Liver (tissue), 9 donors: ENCODE results near the gene CREBZF. TPM values are rescaled to one million over a fixed set of nuclear protein-coding genes. Genes with fewer than 3 reads are reported as not detected.

Experiments
- DNase-seq: peaks from one replicate; pipeline ENCODE4 v3.0.0-alpha.2; 2017; ENCODE audit warnings: low spot score
- H3K27ac ChIP-seq, 2 donors: one replicate each; pipeline ENCODE4 v1.7.0; 2013; ENCODE audit warnings: inconsistent platforms in 2 of 2, low read length in 2 of 2, control low read depth in 1 of 2, low read depth in 1 of 2, mild to moderate bottlenecking in 1 of 2
- H3K27me3 ChIP-seq, 4 donors: one replicate each; pipeline versions ENCODE4 v1.6.1 to v1.7.0; 2013; ENCODE audit warnings: low read length in 3 of 4, inconsistent platforms in 1 of 4, mild to moderate bottlenecking in 1 of 4, moderate library complexity in 1 of 4; ENCODE audit not compliant: control insufficient read depth in 4 of 4, insufficient read depth in 4 of 4
- H3K36me3 ChIP-seq, 4 donors: one replicate each; pipeline versions ENCODE4 v1.6.1 to v1.7.0; 2013; ENCODE audit warnings: low read length in 3 of 4, mild to moderate bottlenecking in 3 of 4, low read depth in 1 of 4, moderate library complexity in 1 of 4; ENCODE audit not compliant: control insufficient read depth in 4 of 4, insufficient read depth in 3 of 4
- H3K4me1 ChIP-seq, 4 donors: one replicate each; pipeline versions ENCODE4 v1.6.1 to v1.7.0; 2013; ENCODE audit warnings: low read length in 3 of 4, mild to moderate bottlenecking in 3 of 4, moderate library complexity in 1 of 4; ENCODE audit not compliant: control insufficient read depth in 4 of 4, insufficient read depth in 4 of 4
- H3K4me3 ChIP-seq, 3 donors: one replicate each; pipeline versions ENCODE4 v1.6.1 to v1.7.0; 2013; ENCODE audit warnings: low read length in 3 of 3, control low read depth in 1 of 3, low read depth in 1 of 3, mild to moderate bottlenecking in 1 of 3
- H3K9ac ChIP-seq, 2 donors: one replicate each; pipeline ENCODE4 v1.7.0; 2013; ENCODE audit warnings: low read length in 2 of 2, mild to moderate bottlenecking in 2 of 2, moderate library complexity in 2 of 2, control low read depth in 1 of 2, low read depth in 1 of 2
- H3K9me3 ChIP-seq, 4 donors: one replicate each; pipeline versions ENCODE4 v1.6.1 to v1.7.0; 2013; ENCODE audit warnings: low read length in 3 of 4; ENCODE audit not compliant: control insufficient read depth in 4 of 4
- EGR1 ChIP-seq, 2 donors: IDR thresholded peaks; 2 replicates each; pipeline ENCODE4 v1.6.1; 2016 to 2018; ENCODE audit warnings: antibody characterized with exemption in 2 of 2, low read depth in 2 of 2
- FOXA1 ChIP-seq: IDR thresholded peaks from 2 replicates; pipeline ENCODE4 v1.6.1; 2016; ENCODE audit warnings: antibody characterized with exemption
- FOXA2 ChIP-seq: IDR thresholded peaks from 2 replicates; pipeline ENCODE4 v1.6.1; 2016; ENCODE audit warnings: antibody characterized with exemption
- HNF4A ChIP-seq, 2 donors: conservative IDR thresholded peaks; 2 replicates each; pipeline ENCODE4 v1.6.1; 2016; ENCODE audit warnings: antibody characterized with exemption in 2 of 2, mild to moderate bottlenecking in 2 of 2
- HNF4G ChIP-seq: IDR thresholded peaks from 2 replicates; pipeline ENCODE4 v1.6.1; 2016; ENCODE audit warnings: antibody characterized with exemption
- JUND ChIP-seq, 2 donors: IDR thresholded peaks; 2 replicates each; pipeline ENCODE4 v1.6.1; 2016; ENCODE audit warnings: antibody characterized with exemption in 2 of 2
- NR2F2 ChIP-seq: IDR thresholded peaks from 2 replicates; pipeline ENCODE4 v1.6.1; 2016; ENCODE audit warnings: antibody characterized with exemption
- RAD21 ChIP-seq, 2 donors: IDR thresholded peaks; 2 replicates each; pipeline ENCODE4 v1.6.1; 2016; ENCODE audit warnings: antibody characterized with exemption in 2 of 2, mild to moderate bottlenecking in 2 of 2
- RXRA ChIP-seq, 2 donors: IDR thresholded peaks; 2 replicates each; pipeline ENCODE4 v1.6.1; 2017 to 2018; ENCODE audit warnings: antibody characterized with exemption in 2 of 2, mild to moderate bottlenecking in 1 of 2
- TAF1 ChIP-seq: conservative IDR thresholded peaks from 2 replicates; pipeline ENCODE4 v1.6.1; 2016; ENCODE audit warnings: antibody characterized with exemption, mild to moderate bottlenecking
- YY1 ChIP-seq: IDR thresholded peaks from 2 replicates; pipeline ENCODE4 v1.6.1; 2016; ENCODE audit warnings: antibody characterized with exemption, mild to moderate bottlenecking
- WGBS: extraction: QIAGEN DNeasy Blood & Tissue Kit; methylation state at CpG from one replicate; pipeline ENCODE4 v1.1.7; 2013; 5-methylcytosine and 5-hydroxymethylcytosine counted together
- polyA plus RNA-seq, 2 donors: library from polyadenylated mRNA; stranded (reverse) in 1 of 2; unstranded in 1 of 2; fragments of 200-250 nt in 1 of 2; fragments of >200 nt in 1 of 2; fragmentation: Nextera tagmentation in 1 of 2; extraction: Ambion mirVana in 1 of 2; gene quantifications; one replicate each; pipeline versions ENCODE4 v1.2.1 to v1.2.3, GENCODE V29; 2013 to 2015
- total RNA-seq, 2 donors: library from RNA; depleted of rRNA; stranded (reverse); fragments of >200 nt; gene quantifications; one replicate each; pipeline ENCODE4 v1.2.3, GENCODE V29; 2014
- TF ChIP-seq, protein P1 (sequence below): IDR thresholded peaks from 2 replicates; pipeline ENCODE4 v1.6.1; 2016; ENCODE audit warnings: antibody characterized with exemption, mild to moderate bottlenecking
- TF ChIP-seq, protein P2 (sequence below): IDR thresholded peaks from 2 replicates; pipeline ENCODE4 v1.6.1; 2016; ENCODE audit warnings: antibody characterized with exemption
- TF ChIP-seq, protein P3 (sequence below): IDR thresholded peaks from 2 replicates; pipeline ENCODE4 v1.6.1; 2016; ENCODE audit warnings: antibody characterized with exemption
- TF ChIP-seq, protein P4 (sequence below): fragments of 150-350 bp; IDR thresholded peaks from 2 replicates; pipeline ENCODE4 v1.5.1; 2017; ENCODE audit warnings: improper control_type of control experiment, low read depth, low read length; ENCODE audit not compliant: missing input control
- TF ChIP-seq, protein P5 (sequence below): IDR thresholded peaks from 2 replicates; pipeline ENCODE4 v1.6.1; 2016; ENCODE audit warnings: antibody characterized with exemption
- donor health status: healthy.
- donor health status: healthy.
- donor health status: healthy.
- donor health status: healthy.
- donor health status: healthy.

Gene CREBZF
- total and polyA plus RNA-seq, 4 donors = 12.1 to 50.0 (median 20.2) TPM

DNA sequence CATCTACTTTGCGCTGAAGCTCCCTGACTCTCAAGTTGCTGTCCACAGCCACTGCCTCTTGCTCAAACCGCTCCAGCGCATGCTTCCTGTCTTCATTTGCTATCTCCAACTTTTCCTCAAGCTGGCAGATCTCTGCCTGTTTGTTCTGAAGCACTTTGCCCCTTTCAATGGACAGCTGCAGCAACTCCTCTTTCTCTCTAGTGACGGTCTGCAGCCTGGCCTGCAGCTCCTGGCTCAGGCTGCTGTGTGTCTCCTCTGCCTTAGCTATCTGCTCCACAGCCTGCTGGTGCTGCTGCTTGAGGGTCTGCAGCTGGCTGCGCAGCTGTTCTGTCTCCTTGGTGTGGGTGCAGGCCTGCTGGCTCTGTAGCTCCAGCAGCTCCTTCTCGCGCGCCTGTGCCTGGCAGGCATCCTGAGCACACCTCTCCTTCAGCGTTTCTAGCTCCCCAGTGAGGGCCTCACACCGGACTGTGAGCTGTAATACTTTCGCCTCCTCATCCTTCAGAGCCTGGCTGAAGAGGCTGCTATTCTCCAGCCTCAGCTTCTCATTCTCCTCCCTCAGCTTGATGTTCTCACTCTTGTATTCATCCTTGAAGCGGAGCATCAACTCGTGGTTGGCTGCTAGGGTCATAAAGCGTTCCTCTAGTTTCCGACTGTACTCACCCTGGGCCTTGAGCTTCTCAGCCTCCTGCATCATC, 20.3 kb upstream of the CREBZF start (continued):
- TF ChIP-seq, protein P1, sequence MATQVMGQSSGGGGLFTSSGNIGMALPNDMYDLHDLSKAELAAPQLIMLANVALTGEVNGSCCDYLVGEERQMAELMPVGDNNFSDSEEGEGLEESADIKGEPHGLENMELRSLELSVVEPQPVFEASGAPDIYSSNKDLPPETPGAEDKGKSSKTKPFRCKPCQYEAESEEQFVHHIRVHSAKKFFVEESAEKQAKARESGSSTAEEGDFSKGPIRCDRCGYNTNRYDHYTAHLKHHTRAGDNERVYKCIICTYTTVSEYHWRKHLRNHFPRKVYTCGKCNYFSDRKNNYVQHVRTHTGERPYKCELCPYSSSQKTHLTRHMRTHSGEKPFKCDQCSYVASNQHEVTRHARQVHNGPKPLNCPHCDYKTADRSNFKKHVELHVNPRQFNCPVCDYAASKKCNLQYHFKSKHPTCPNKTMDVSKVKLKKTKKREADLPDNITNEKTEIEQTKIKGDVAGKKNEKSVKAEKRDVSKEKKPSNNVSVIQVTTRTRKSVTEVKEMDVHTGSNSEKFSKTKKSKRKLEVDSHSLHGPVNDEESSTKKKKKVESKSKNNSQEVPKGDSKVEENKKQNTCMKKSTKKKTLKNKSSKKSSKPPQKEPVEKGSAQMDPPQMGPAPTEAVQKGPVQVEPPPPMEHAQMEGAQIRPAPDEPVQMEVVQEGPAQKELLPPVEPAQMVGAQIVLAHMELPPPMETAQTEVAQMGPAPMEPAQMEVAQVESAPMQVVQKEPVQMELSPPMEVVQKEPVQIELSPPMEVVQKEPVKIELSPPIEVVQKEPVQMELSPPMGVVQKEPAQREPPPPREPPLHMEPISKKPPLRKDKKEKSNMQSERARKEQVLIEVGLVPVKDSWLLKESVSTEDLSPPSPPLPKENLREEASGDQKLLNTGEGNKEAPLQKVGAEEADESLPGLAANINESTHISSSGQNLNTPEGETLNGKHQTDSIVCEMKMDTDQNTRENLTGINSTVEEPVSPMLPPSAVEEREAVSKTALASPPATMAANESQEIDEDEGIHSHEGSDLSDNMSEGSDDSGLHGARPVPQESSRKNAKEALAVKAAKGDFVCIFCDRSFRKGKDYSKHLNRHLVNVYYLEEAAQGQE = no peak
- TF ChIP-seq HNF4A (conservative IDR thresholded peaks at IDR 0.05) (no peak), RXRA (IDR thresholded peaks at IDR 0.05) (no peak), RAD21 (IDR thresholded peaks at IDR 0.05) (no peak), TAF1 (no peak)
- TF ChIP-seq, protein P2, sequence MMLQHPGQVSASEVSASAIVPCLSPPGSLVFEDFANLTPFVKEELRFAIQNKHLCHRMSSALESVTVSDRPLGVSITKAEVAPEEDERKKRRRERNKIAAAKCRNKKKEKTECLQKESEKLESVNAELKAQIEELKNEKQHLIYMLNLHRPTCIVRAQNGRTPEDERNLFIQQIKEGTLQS = no peak

DNA sequence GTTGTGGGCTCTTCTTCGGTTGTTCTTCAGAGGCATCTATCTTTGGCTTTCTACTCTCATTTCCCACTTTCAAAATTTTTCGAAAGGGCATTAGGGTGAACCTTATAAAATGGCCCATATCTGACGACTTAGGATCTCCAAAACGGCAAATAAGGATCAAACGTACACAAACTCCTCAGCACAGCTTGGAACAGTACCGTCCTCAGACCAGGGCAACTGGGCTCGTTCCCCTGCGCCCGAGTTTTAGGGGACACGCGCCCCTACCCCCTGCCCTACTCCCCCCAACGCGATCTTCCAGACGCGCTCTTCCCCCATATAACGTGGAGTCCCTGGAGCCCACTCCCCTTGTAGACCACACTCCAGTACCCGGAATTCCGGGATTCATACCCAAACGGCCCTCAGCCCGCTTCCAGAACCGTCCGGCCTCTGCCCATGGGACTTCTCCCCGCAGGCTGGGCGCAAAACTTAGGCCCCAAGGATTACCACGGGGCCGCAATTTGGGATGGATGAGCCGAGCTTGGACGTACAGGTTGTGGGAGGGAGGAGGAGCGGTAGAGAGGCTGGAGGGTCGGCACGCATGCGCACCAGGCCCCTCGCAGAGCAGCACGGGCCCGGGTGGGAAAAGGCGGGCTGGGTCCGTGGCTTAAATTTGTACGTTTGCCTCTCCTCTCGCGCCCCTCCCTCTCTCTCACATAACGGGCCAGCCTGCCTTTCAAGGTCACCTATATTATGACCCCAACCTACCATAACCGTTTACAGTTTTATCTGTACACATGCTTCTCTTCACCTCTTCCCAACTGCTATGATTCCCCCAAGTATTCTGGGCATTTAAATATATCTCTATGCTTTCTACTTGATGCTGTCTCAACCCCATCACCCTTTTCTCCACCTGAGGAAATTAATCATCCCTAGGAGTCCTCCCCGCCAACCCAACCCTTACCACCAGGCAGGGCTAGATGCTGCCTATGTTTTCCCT, 17.7 kb upstream of the CREBZF start:
- peaks cover 0 to 3% (median 1%) of the 10 kb centered on the region in 4 donors for H3K4me1 ChIP-seq
- no peaks in the 10 kb centered on the region for H3K36me3 ChIP-seq
- no peaks in the 10 kb centered on the region for H3K9me3 ChIP-seq
- H3K4me3 ChIP-seq = peak overlapping the region; percentile 41 to 83 (median 53)
- no peak for TF ChIP-seq FOXA2
- TF ChIP-seq TAF1 = no peak
- no peak for TF ChIP-seq YY1
- no peak for TF ChIP-seq RAD21 (IDR thresholded peaks at IDR 0.05)
- no peak for TF ChIP-seq EGR1 (IDR thresholded peaks at IDR 0.05; ENCODE audit: low read depth in 2 of 2)
- TF ChIP-seq, protein P3, sequence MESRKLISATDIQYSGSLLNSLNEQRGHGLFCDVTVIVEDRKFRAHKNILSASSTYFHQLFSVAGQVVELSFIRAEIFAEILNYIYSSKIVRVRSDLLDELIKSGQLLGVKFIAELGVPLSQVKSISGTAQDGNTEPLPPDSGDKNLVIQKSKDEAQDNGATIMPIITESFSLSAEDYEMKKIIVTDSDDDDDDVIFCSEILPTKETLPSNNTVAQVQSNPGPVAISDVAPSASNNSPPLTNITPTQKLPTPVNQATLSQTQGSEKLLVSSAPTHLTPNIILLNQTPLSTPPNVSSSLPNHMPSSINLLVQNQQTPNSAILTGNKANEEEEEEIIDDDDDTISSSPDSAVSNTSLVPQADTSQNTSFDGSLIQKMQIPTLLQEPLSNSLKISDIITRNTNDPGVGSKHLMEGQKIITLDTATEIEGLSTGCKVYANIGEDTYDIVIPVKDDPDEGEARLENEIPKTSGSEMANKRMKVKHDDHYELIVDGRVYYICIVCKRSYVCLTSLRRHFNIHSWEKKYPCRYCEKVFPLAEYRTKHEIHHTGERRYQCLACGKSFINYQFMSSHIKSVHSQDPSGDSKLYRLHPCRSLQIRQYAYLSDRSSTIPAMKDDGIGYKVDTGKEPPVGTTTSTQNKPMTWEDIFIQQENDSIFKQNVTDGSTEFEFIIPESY = no peak
- no peak for TF ChIP-seq JUND (IDR thresholded peaks at IDR 0.05)
- TF ChIP-seq FOXA1 = no peak
- TF ChIP-seq, protein P4, sequence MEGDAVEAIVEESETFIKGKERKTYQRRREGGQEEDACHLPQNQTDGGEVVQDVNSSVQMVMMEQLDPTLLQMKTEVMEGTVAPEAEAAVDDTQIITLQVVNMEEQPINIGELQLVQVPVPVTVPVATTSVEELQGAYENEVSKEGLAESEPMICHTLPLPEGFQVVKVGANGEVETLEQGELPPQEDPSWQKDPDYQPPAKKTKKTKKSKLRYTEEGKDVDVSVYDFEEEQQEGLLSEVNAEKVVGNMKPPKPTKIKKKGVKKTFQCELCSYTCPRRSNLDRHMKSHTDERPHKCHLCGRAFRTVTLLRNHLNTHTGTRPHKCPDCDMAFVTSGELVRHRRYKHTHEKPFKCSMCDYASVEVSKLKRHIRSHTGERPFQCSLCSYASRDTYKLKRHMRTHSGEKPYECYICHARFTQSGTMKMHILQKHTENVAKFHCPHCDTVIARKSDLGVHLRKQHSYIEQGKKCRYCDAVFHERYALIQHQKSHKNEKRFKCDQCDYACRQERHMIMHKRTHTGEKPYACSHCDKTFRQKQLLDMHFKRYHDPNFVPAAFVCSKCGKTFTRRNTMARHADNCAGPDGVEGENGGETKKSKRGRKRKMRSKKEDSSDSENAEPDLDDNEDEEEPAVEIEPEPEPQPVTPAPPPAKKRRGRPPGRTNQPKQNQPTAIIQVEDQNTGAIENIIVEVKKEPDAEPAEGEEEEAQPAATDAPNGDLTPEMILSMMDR = no peak
- TF ChIP-seq HNF4G = no peak
- TF ChIP-seq, protein P2 = no peak
- TF ChIP-seq, protein P1 = no peak
- no peak for TF ChIP-seq NR2F2
- TF ChIP-seq, protein P5, sequence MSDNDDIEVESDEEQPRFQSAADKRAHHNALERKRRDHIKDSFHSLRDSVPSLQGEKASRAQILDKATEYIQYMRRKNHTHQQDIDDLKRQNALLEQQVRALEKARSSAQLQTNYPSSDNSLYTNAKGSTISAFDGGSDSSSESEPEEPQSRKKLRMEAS = no peak
- peak; percentile 72 for DNase-seq
- H3K27ac ChIP-seq = no peak overlapping the region
- WGBS = 24% methylated on average over 43 of the region's 43 CpGs
- no peaks in the 10 kb centered on the region for H3K27me3 ChIP-seq
- H3K9ac ChIP-seq = no peak overlapping the region
